Naive thymus-derived CD4-positive, alpha-beta T cell (primary cell): ENCODE results near the gene STK39. TPM values are rescaled to one million over a fixed set of nuclear protein-coding genes. Genes with fewer than 3 reads are reported as not detected.

Source experiments
- ATAC-seq: fragments of 150-1000 bp; cut with Tn5 transposase; 2 replicates; pipeline ENCODE4 v1.10.0; 2021; ENCODE audit warnings: mild to moderate bottlenecking, moderate library complexity
- CTCF ChIA-PET: fragments of 350-600 bp; sonication (Branson Sonifier 250); formaldehyde crosslinking; loops from one replicate; lab custom pipeline; 2021; ENCODE audit warnings: antibody characterized with exemption; lab: Charles Lee
- POLR2A ChIA-PET: fragments of 350-600 bp; sonication (Branson Sonifier 250); formaldehyde crosslinking; loops from one replicate; lab custom pipeline; 2021; ENCODE audit warnings: antibody characterized with exemption, inconsistent platforms; lab: Charles Lee
- DNase-seq, 9 donors: peaks; one replicate each; pipeline versions ENCODE4 v3.0.0 to v3.0.0-alpha.2; 2020 to 2022; ENCODE audit warnings: mixed read lengths in 1 of 9
- H3K27ac ChIP-seq: one replicate; pipeline ENCODE4 v1.7.0; 2013; ENCODE audit warnings: mild to moderate bottlenecking, low read depth, low read length, moderate library complexity
- H3K27me3 ChIP-seq, 2 donors: one replicate each; pipeline ENCODE4 v1.7.0; 2013; ENCODE audit warnings: low read length in 2 of 2, mild to moderate bottlenecking in 2 of 2, moderate library complexity in 2 of 2; ENCODE audit not compliant: control insufficient read depth in 2 of 2, insufficient read depth in 2 of 2
- H3K36me3 ChIP-seq, 3 experiments: 1 replicate in 2 of 3; 2 replicates in 1 of 3; pipeline ENCODE4 v1.7.0; 2013; ENCODE audit warnings: low read length in 3 of 3, mild to moderate bottlenecking in 3 of 3, moderate library complexity in 1 of 3; ENCODE audit not compliant: insufficient read depth in 3 of 3, control insufficient read depth in 2 of 3
- H3K4me1 ChIP-seq, 2 donors: one replicate each; pipeline ENCODE4 v1.7.0; 2013; ENCODE audit warnings: low read length in 2 of 2, mild to moderate bottlenecking in 2 of 2, moderate library complexity in 1 of 2; ENCODE audit not compliant: control insufficient read depth in 2 of 2, insufficient read depth in 2 of 2
- H3K4me3 ChIP-seq: 2 replicates; pipeline ENCODE4 v1.7.0; 2013; ENCODE audit warnings: mild to moderate bottlenecking, low read length
- H3K9me3 ChIP-seq, 3 experiments: 1 replicate in 2 of 3; 2 replicates in 1 of 3; pipeline ENCODE4 v1.7.0; 2013; ENCODE audit warnings: low read length in 3 of 3; ENCODE audit not compliant: control insufficient read depth in 2 of 3
- H3K27ac Mint-ChIP-seq, 9 donors: one replicate each; pipeline ENCODE4 v1.8.0; 2020 to 2022; ENCODE audit warnings: mixed read lengths in 9 of 9, mild to moderate bottlenecking in 8 of 9, moderate library complexity in 5 of 9, inconsistent platforms in 2 of 9
- H3K27me3 Mint-ChIP-seq, 5 donors: one replicate each; pipeline ENCODE4 v1.8.0; 2021 to 2022; ENCODE audit warnings: mixed read lengths in 5 of 5, mild to moderate bottlenecking in 1 of 5
- H3K36me3 Mint-ChIP-seq, 5 donors: one replicate each; pipeline ENCODE4 v1.8.0; 2020 to 2022; ENCODE audit warnings: mixed read lengths in 5 of 5, mild to moderate bottlenecking in 3 of 5, inconsistent platforms in 1 of 5
- H3K4me1 Mint-ChIP-seq, 7 donors: one replicate each; pipeline ENCODE4 v1.8.0; 2020 to 2022; ENCODE audit warnings: mixed read lengths in 7 of 7, mild to moderate bottlenecking in 3 of 7, inconsistent platforms in 1 of 7
- H3K4me3 Mint-ChIP-seq, 10 donors: one replicate each; pipeline ENCODE4 v1.8.0; 2020 to 2022; ENCODE audit warnings: mild to moderate bottlenecking in 10 of 10, mixed read lengths in 10 of 10, moderate library complexity in 6 of 10, inconsistent platforms in 2 of 10
- H3K9me3 Mint-ChIP-seq, 11 donors: one replicate each; pipeline ENCODE4 v1.8.0; 2020 to 2022; ENCODE audit warnings: mixed read lengths in 11 of 11, mild to moderate bottlenecking in 4 of 11, inconsistent platforms in 1 of 11, moderate library complexity in 1 of 11
- intact Hi-C, 2 donors: fragments of 100-400 bp; cut with micrococcal nuclease; formaldehyde crosslinking; loops; one replicate each; pipeline ENCODE4 v1.15.1; 2023
- polyA plus RNA-seq, 2 donors: library from polyadenylated mRNA; unstranded; fragments of 300-500 nt; fragmentation: Illumina TruSeq; gene quantifications; one replicate each; pipeline ENCODE4 v1.2.3, GENCODE V29; 2021
- total RNA-seq, 6 experiments: library from RNA in 5 of 6; stranded (reverse) in 5 of 6; gene quantifications; 1 replicate in 5 of 6; 2 replicates in 1 of 6; pipeline ENCODE4 v1.2.3 and lab custom pipeline; 2021 to 2026

STK39 gene
- total and polyA plus RNA-seq, 7 experiments from 2014 or later, result 2.7 to 33.9 (median 16.9) TPM

- Mint-ChIP-seq H3K9me3 (no peaks in the 10 kb centered on the region), H3K4me3 (no peak overlapping the region), H3K27ac (no peak overlapping the region), H3K36me3 (no peaks in the 10 kb centered on the region), H3K4me1 (no peaks in the 10 kb centered on the region), H3K27me3 (peaks cover 14 to 29% (median 16%) of the 10 kb centered on the region in 5 donors)
- CTCF ChIA-PET, result no interaction called here
- no peak for DNase-seq
- intact Hi-C loops, result no loop called here
- POLR2A ChIA-PET, result no interaction called here
- H3K4me3 ChIP-seq, result no peak overlapping the region
- no peaks in the 10 kb centered on the region for H3K9me3 ChIP-seq
- no peaks in the 10 kb centered on the region for H3K36me3 ChIP-seq
- no peak overlapping the region for H3K27ac ChIP-seq
- H3K27me3 ChIP-seq, result no peaks in the 10 kb centered on the region
- H3K4me1 ChIP-seq, result no peaks in the 10 kb centered on the region
- no peak for ATAC-seq
Observed at GRCh38 chr2:167916756-167917155, 330.6 kb downstream of the STK39 start.

- intact Hi-C loops, result no loop called here
- Mint-ChIP-seq H3K36me3 (no peaks in the 10 kb centered on the region), H3K9me3 (peaks cover 0 to 2% (median 0%) of the 10 kb centered on the region in 11 donors), H3K4me3 (no peak overlapping the region), H3K4me1 (no peaks in the 10 kb centered on the region), H3K27ac (no peak overlapping the region), H3K27me3 (peaks cover 23 to 32% (median 27%) of the 10 kb centered on the region in 5 donors)
- POLR2A ChIA-PET, result no interaction called here
- DNase-seq, result no peak
- CTCF ChIA-PET, result no interaction called here
- no peak for ATAC-seq
- no peak overlapping the region for H3K27ac ChIP-seq
- no peaks in the 10 kb centered on the region for H3K36me3 ChIP-seq
- no peak overlapping the region for H3K4me3 ChIP-seq
- no peaks in the 10 kb centered on the region for H3K27me3 ChIP-seq
- H3K9me3 ChIP-seq, result no peaks in the 10 kb centered on the region
- no peaks in the 10 kb centered on the region for H3K4me1 ChIP-seq
Observed at GRCh38 chr2:167914969-167915368, 332.4 kb downstream of the STK39 start.

GRCh38 chr2:167908786-167909185 lies 338.6 kb downstream of the STK39 start:
- POLR2A ChIA-PET, result no interaction called here

GRCh38 chr2:167905668-167906067 lies 341.7 kb downstream of the STK39 start:
- no peaks in the 10 kb centered on the region for H3K36me3 Mint-ChIP-seq
- H3K4me1 ChIP-seq, result no peaks in the 10 kb centered on the region
- no peak for ATAC-seq
- H3K27ac Mint-ChIP-seq, result no peak overlapping the region
- ChIA-PET POLR2A (no interaction called here), CTCF (no interaction called here)
- H3K9me3 Mint-ChIP-seq, result peaks cover 0 to under 1% (median 0%) of the 10 kb centered on the region in 11 donors
- H3K4me3 ChIP-seq, result no peak overlapping the region
- intact Hi-C loops, result no loop called here
- no peaks in the 10 kb centered on the region for H3K27me3 ChIP-seq
- DNase-seq, result no peak
- no peaks in the 10 kb centered on the region for H3K36me3 ChIP-seq
- peaks cover 9 to 29% (median 16%) of the 10 kb centered on the region in 5 donors for H3K27me3 Mint-ChIP-seq
- H3K4me1 Mint-ChIP-seq, result peaks cover 0 to 2% (median 0%) of the 10 kb centered on the region in 7 donors
- no peak overlapping the region for H3K4me3 Mint-ChIP-seq
- H3K27ac ChIP-seq, result no peak overlapping the region
- no peaks in the 10 kb centered on the region for H3K9me3 ChIP-seq

More at GRCh38 chr2:167908786-167909185, 338.6 kb downstream of the STK39 start:
- Histone ChIP-seq H3K27ac (no peak overlapping the region), H3K36me3 (no peaks in the 10 kb centered on the region), H3K9me3 (no peaks in the 10 kb centered on the region), H3K27me3 (no peaks in the 10 kb centered on the region), H3K4me3 (no peak overlapping the region), H3K4me1 (no peaks in the 10 kb centered on the region)
- Mint-ChIP-seq H3K9me3 (peaks cover 0 to 2% (median 0%) of the 10 kb centered on the region in 11 donors), H3K27me3 (peaks cover 12 to 42% (median 19%) of the 10 kb centered on the region in 5 donors), H3K36me3 (no peaks in the 10 kb centered on the region), H3K27ac (no peak overlapping the region), H3K4me1 (peaks cover 0 to 2% (median 0%) of the 10 kb centered on the region in 7 donors), H3K4me3 (no peak overlapping the region)
- ATAC-seq (no peak), DNase-seq (no peak)
- CTCF ChIA-PET, result no interaction called here
- intact Hi-C loops, result no loop called here

Other genes with a start within 250 kb of the STK39 start
- 10 to 100 TPM; 17.3 to 28.4 (median 20.9) TPM for gene CERS6, start 208.7 kb upstream of the STK39 start, total RNA-seq
- 10 to 100 TPM in 1 of 2 donors, 1 to 10 TPM in 1; 9.1 to 15.4 TPM for gene CERS6, start 208.7 kb upstream of the STK39 start, polyA plus RNA-seq